NB4 (cell line): Measurements from ENCODE around the gene KIRREL3.

Experiments used
- CTCF ChIP-seq: IDR thresholded peaks from one replicate; pipeline ENCODE4 v1.5.1; 2012; ENCODE audit warnings: low read depth, low read length
- MYC ChIP-seq: IDR thresholded peaks from 2 replicates; pipeline ENCODE4 v1.6.1; 2011; ENCODE audit warnings: low read depth, low read length

GRCh38 chr11:126791446-126791845 lies 209.1 kb downstream of the KIRREL3 start:
- TF ChIP-seq CTCF (no peak), MYC (no peak)
